HEK293 (cell line): ENCODE measurements around the gene RTKN.

Experiments
- ATF2 ChIP-seq: fragments of 450-650 bp; formaldehyde crosslinking; IDR thresholded peaks from 2 replicates; pipeline ENCODE4 v1.5.1; 2016; ENCODE audit warnings: missing biosample characterization, missing genetic modification characterization, low read depth
- MZF1 ChIP-seq: fragments of 450-650 bp; formaldehyde crosslinking; IDR thresholded peaks from 2 replicates; pipeline ENCODE4 v1.5.1; 2017; ENCODE audit warnings: missing biosample characterization, missing genetic modification characterization, borderline replicate concordance
- PBX3 ChIP-seq: sonication (generic); formaldehyde crosslinking; IDR thresholded peaks from 2 replicates; pipeline ENCODE4 v1.8.1; 2022; ENCODE audit warnings: mild to moderate bottlenecking, moderate library complexity, missing genetic modification reagents
- ZBTB7A ChIP-seq: fragments of 450-650 bp; formaldehyde crosslinking; IDR thresholded peaks from 2 replicates; pipeline ENCODE4 v1.5.1; 2016; ENCODE audit warnings: low read depth, missing biosample characterization, missing genetic modification characterization
- ZEB2 ChIP-seq: fragments of 450-650 bp; formaldehyde crosslinking; IDR thresholded peaks from 2 replicates; pipeline ENCODE4 v1.5.1; 2016; ENCODE audit warnings: missing biosample characterization, missing genetic modification characterization
- TF ChIP-seq, protein P1 (sequence below): fragments of 450-650 bp; formaldehyde crosslinking; IDR thresholded peaks from 2 replicates; pipeline ENCODE4 v1.5.1; 2016; ENCODE audit warnings: missing biosample characterization, missing genetic modification characterization

GRCh38 chr2:74440378-74441169 is 1.2 kb downstream of the RTKN start:
- TF ChIP-seq, protein P1, sequence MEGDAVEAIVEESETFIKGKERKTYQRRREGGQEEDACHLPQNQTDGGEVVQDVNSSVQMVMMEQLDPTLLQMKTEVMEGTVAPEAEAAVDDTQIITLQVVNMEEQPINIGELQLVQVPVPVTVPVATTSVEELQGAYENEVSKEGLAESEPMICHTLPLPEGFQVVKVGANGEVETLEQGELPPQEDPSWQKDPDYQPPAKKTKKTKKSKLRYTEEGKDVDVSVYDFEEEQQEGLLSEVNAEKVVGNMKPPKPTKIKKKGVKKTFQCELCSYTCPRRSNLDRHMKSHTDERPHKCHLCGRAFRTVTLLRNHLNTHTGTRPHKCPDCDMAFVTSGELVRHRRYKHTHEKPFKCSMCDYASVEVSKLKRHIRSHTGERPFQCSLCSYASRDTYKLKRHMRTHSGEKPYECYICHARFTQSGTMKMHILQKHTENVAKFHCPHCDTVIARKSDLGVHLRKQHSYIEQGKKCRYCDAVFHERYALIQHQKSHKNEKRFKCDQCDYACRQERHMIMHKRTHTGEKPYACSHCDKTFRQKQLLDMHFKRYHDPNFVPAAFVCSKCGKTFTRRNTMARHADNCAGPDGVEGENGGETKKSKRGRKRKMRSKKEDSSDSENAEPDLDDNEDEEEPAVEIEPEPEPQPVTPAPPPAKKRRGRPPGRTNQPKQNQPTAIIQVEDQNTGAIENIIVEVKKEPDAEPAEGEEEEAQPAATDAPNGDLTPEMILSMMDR = peak; percentile 92
- no peak for TF ChIP-seq ATF2
- no peak for TF ChIP-seq ZBTB7A (tag by site-specific recombination)
- TF ChIP-seq MZF1 (tag by site-specific recombination) = no peak
- no peak for TF ChIP-seq PBX3 (CRISPR knock-in tag)
- TF ChIP-seq ZEB2 (tag by site-specific recombination) = peak; percentile 76
